Psoas muscle (tissue), 8 donors: Measurements from ENCODE around the gene GJC1. TPM values are rescaled to one million over a fixed set of nuclear protein-coding genes. Genes with fewer than 3 reads are reported as not detected.
A peak's percentile ranks its signal among the peaks of the same experiment; 100 is the strongest.

Source experiments
- ATAC-seq, 4 donors: fragments of 200-7000 bp; cut with Tn5 transposase; one replicate each; pipeline ENCODE4 v1.9.1; 2020; ENCODE audit warnings: moderate library complexity in 3 of 4, mild to moderate bottlenecking in 2 of 4
- DNase-seq, 2 donors: peaks; one replicate each; pipeline ENCODE4 v3.0.0-alpha.2; 2020
- H3K27ac ChIP-seq: fragments of 200-600 bp; one replicate; pipeline ENCODE4 v1.8.0; 2022
- H3K27me3 ChIP-seq, 3 donors: fragments of 200-600 bp in 1 of 3; one replicate each; pipeline versions ENCODE4 v1.6.1 to v1.8.0; 2013 to 2022; ENCODE audit warnings: low read length in 2 of 3, mild to moderate bottlenecking in 2 of 3, moderate library complexity in 1 of 3; ENCODE audit not compliant: insufficient read depth in 3 of 3
- H3K36me3 ChIP-seq, 2 donors: fragments of 200-600 bp in 1 of 2; one replicate each; pipeline versions ENCODE4 v1.6.1 to v1.8.0; 2013 to 2022; ENCODE audit warnings: low read depth in 1 of 2, mild to moderate bottlenecking in 1 of 2, moderate library complexity in 1 of 2; ENCODE audit not compliant: insufficient read depth in 1 of 2
- H3K4me1 ChIP-seq: fragments of 200-600 bp; one replicate; pipeline ENCODE4 v1.8.0; 2022
- H3K4me3 ChIP-seq: fragments of 200-600 bp; one replicate; pipeline ENCODE4 v1.8.0; 2022; ENCODE audit warnings: mild to moderate bottlenecking
- H3K9me3 ChIP-seq: fragments of 200-600 bp; one replicate; pipeline ENCODE4 v1.8.0; 2022
- CTCF ChIP-seq: fragments of 200-600 bp; IDR thresholded peaks from one replicate; pipeline ENCODE4 v1.8.0; 2022; ENCODE audit warnings: antibody characterized with exemption
- WGBS, 3 donors: extraction: QIAGEN DNeasy Blood & Tissue Kit; methylation state at CpG; one replicate each; pipeline versions ENCODE4 v1.1.6 to v1.1.7; 2013; 5-methylcytosine and 5-hydroxymethylcytosine counted together
- intact Hi-C, 2 donors: fragments of 100-400 bp; cut with DNase I; formaldehyde crosslinking; loops; one replicate each; pipeline versions ENCODE4 v1.11.0 to v1.14.2; 2022
- polyA plus RNA-seq, 3 donors: library from polyadenylated mRNA; stranded (reverse); fragments of 200-250 nt; gene quantifications; one replicate each; pipeline ENCODE4 v1.2.3, GENCODE V29; 2013
- total RNA-seq, 4 donors: library from RNA; stranded (reverse); fragmentation: NEBNext Ultra II Directional in 2 of 4; extraction: Animal tissue kit (Norgen Biotek cat#: 25700) in 2 of 4; gene quantifications; one replicate each; pipeline versions ENCODE4 v1.2.1 to v1.2.4, GENCODE V29; 2021 to 2023
- donor health status: healthy with polysubstance abuse.
- donor health status: DM: no; HTN: no; CAD: no; lungs with moderate emphysema.
- donor health status: Bipolar disorder and iron deficiency.
- donor health status: healthy.
- donor health status: DM: yes; HTN: yes; CAD: no.
- donor health status: DM: no; HTN: no; CAD: no.
- donor health status: DM: no; HTN: no; CAD: no.
- donor health status: DM: yes; HTN: yes; CAD: no.

GJC1 gene
- total and polyA plus RNA-seq, 7 donors: 2.2 to 7.9 (median 4.7) TPM

- intact Hi-C loops: loop anchor here (1.0 to 10.0 kb wide), 6 partner anchors 90 to 360 kb away; partner anchors contain the start of genes PLCD3 (in 2 of the 2) and ACBD4 (in 1 of the 2)
- peak; percentile 93 to 96 (median 95) for ATAC-seq
- Histone ChIP-seq H3K27ac (no peak overlapping the region), H3K27me3 (peaks cover 0 to 20% (median 0%) of the 10 kb centered on the region in 3 donors), H3K36me3 (no peaks in the 10 kb centered on the region), H3K4me3 (peak overlapping the region; percentile 66), H3K4me1 (peaks cover 14% of the 10 kb centered on the region), H3K9me3 (no peaks in the 10 kb centered on the region)
- peak; percentile 93 to 96 for DNase-seq
- WGBS, 3 donors: 0 to 1% (median 0%) methylated on average over 36 to 50 of the region's 50 CpGs
- TF ChIP-seq CTCF: no peak
Measured at GRCh38 chr17:44775136-44775837, 54.8 kb downstream of the GJC1 start.

- DNase-seq (peak; percentile 88 to 94), ATAC-seq (peak; percentile 76 to 91 (median 86))
- H3K27me3 ChIP-seq: peaks cover 0 to 20% (median 0%) of the 10 kb centered on the region in 3 donors
- 18 to 22% (median 20%) methylated on average over 36 to 42 of the region's 42 CpGs for WGBS, 3 donors
- H3K9me3 ChIP-seq: no peaks in the 10 kb centered on the region
- no peak overlapping the region for H3K27ac ChIP-seq
- no peaks in the 10 kb centered on the region for H3K36me3 ChIP-seq
- peak overlapping the region; percentile 66 for H3K4me3 ChIP-seq
- peak; percentile 99 for TF ChIP-seq CTCF
- peaks cover 14% of the 10 kb centered on the region for H3K4me1 ChIP-seq
- intact Hi-C loops: loop anchor here (1.0 to 10.0 kb wide), 6 partner anchors 90 to 360 kb away; partner anchors contain the start of genes PLCD3 (in 2 of the 2) and ACBD4 (in 1 of the 2)
Measured at GRCh38 chr17:44774271-44775135, 55.6 kb downstream of the GJC1 start.

- DNase-seq (no peak), ATAC-seq (no peak)
- WGBS, 3 donors: 32 to 50% (median 49%) methylated on average over 6 of the region's 6 CpGs
- Histone ChIP-seq H3K27ac (no peak overlapping the region), H3K9me3 (no peaks in the 10 kb centered on the region), H3K4me1 (peaks cover 9% of the 10 kb centered on the region), H3K27me3 (peaks cover 0 to 20% (median 0%) of the 10 kb centered on the region in 3 donors), H3K36me3 (no peaks in the 10 kb centered on the region), H3K4me3 (no peak overlapping the region)
- TF ChIP-seq CTCF: no peak
- intact Hi-C loops: loop anchor here in 1 of 2 donors (10.0 kb wide), 1 partner anchor 362 kb away; the partner anchor contains the start of genes ACBD4 and PLCD3
Measured at GRCh38 chr17:44773140-44773539, 56.9 kb downstream of the GJC1 start.

GRCh38 chr17:44772308-44773045 lies 57.6 kb downstream of the GJC1 start:
- intact Hi-C loops: loop anchor here in 1 of 2 donors (10.0 kb wide), 1 partner anchor 362 kb away; the partner anchor contains the start of genes ACBD4 and PLCD3
- ATAC-seq (no peak), DNase-seq (no peak)
- H3K36me3 ChIP-seq: no peaks in the 10 kb centered on the region
- H3K27me3 ChIP-seq: peaks cover 0 to 19% (median 0%) of the 10 kb centered on the region in 3 donors
- TF ChIP-seq CTCF: no peak
- H3K9me3 ChIP-seq: no peaks in the 10 kb centered on the region
- WGBS, 3 donors: 31 to 39% (median 38%) methylated on average over 18 to 21 of the region's 21 CpGs
- H3K4me3 ChIP-seq: no peak overlapping the region
- no peak overlapping the region for H3K27ac ChIP-seq
- peaks cover 9% of the 10 kb centered on the region for H3K4me1 ChIP-seq
